ENCODE results near the gene SUSD4.

DNA sequence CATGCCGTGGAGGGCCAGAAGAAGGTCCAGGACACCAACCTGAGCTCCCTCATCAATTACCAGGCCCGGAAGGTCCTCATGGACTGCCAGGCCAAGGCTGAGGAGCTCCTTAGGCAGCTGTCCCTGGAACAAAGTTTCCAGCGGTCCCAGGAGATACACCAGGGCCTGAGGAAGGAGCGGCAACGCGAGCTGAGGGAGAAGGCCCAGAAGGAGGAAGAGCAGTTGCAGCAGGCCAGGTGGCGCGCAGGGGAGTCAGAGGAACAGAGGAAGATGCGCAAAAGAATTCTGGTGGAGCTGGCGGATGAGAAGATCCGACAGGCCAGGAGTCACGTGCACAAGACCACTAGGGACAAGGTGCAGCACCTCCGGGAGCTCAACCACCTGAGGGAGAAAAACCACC lies 30.7 kb upstream of the SUSD4 start:
- no peak for TF ChIP-seq POLR2A (IDR thresholded peaks at IDR 0.05; ENCODE audit: low read depth, low read length)
- TF ChIP-seq TAF1 (IDR thresholded peaks at IDR 0.05; ENCODE audit: low read depth, low read length): no peak
